Smooth muscle cell (in vitro differentiated cells): ENCODE measurements around the gene TMEM229B. TPM values are rescaled to one million over a fixed set of nuclear protein-coding genes. Genes with fewer than 3 reads are reported as not detected.

Source experiments
- DNase-seq: peaks from one replicate; lab custom pipeline; 2025; ENCODE audit not compliant: unreplicated experiment; lab: John Stamatoyannopoulos, UW
- H2AFZ ChIP-seq: fragments of 200-600 bp; sonication (generic); 2 replicates; pipeline ENCODE4 v1.6.0; 2016; ENCODE audit warnings: antibody characterized with exemption, low read depth, mild to moderate bottlenecking
- H3F3A ChIP-seq: fragments of 200-600 bp; sonication (generic); 2 replicates; pipeline ENCODE4 v1.6.0; 2017; ENCODE audit warnings: antibody characterized with exemption, low read depth
- H3K27ac ChIP-seq: fragments of 200-600 bp; sonication (generic); 2 replicates; pipeline ENCODE4 v1.5.1; 2016; ENCODE audit warnings: low read depth, mild to moderate bottlenecking
- H3K27me3 ChIP-seq: fragments of 200-600 bp; sonication (generic); 2 replicates; pipeline ENCODE4 v1.6.1; 2016; ENCODE audit warnings: low read depth, mild to moderate bottlenecking
- H3K36me3 ChIP-seq: fragments of 200-600 bp; sonication (generic); 2 replicates; pipeline ENCODE4 v1.5.1; 2016; ENCODE audit warnings: low read depth
- H3K4me1 ChIP-seq: fragments of 200-600 bp; sonication (generic); 2 replicates; pipeline ENCODE4 v1.5.1; 2016; ENCODE audit warnings: low read depth
- H3K4me2 ChIP-seq: fragments of 200-600 bp; sonication (generic); 2 replicates; pipeline ENCODE4 v1.6.0; 2016; ENCODE audit warnings: mild to moderate bottlenecking
- H3K4me3 ChIP-seq: fragments of 200-600 bp; sonication (generic); 2 replicates; pipeline ENCODE4 v1.5.1; 2016; ENCODE audit warnings: mild to moderate bottlenecking
- H3K79me2 ChIP-seq: fragments of 200-600 bp; sonication (generic); 2 replicates; pipeline ENCODE4 v1.6.0; 2016; ENCODE audit warnings: low read depth, mild to moderate bottlenecking
- H3K9ac ChIP-seq: fragments of 200-600 bp; sonication (generic); 2 replicates; pipeline ENCODE4 v1.6.0; 2016; ENCODE audit warnings: low read depth
- H3K9me3 ChIP-seq: fragments of 200-600 bp; sonication (generic); replicated peaks from 2 replicates; pipeline ENCODE4 v1.5.1; 2016; ENCODE audit warnings: low read depth
- H4K20me1 ChIP-seq: fragments of 200-600 bp; sonication (generic); 2 replicates; pipeline ENCODE4 v1.6.0; 2016; ENCODE audit warnings: low read depth
- WGBS: methylation state at CpG from one replicate; pipeline ENCODE4 v1.1.7; 2016; ENCODE audit warnings: low lambda C conversion rate; 5-methylcytosine and 5-hydroxymethylcytosine counted together
- polyA plus RNA-seq: library from polyadenylated mRNA; unstranded; fragments of >200 nt; fragmentation: Nextera tagmentation; extraction: Ambion mirVana; gene quantifications from 2 replicates; pipeline ENCODE4 v1.2.1, GENCODE V29; 2016
- total RNA-seq: library from RNA; depleted of rRNA; stranded (reverse); fragments of >200 nt; gene quantifications from 2 replicates; pipeline ENCODE4 v1.2.3, GENCODE V29; 2014
- TF ChIP-seq, protein P1 (sequence below): fragments of 200-600 bp; sonication (generic); IDR thresholded peaks from 2 replicates; pipeline ENCODE4 v1.5.1; 2017; ENCODE audit warnings: borderline replicate concordance, mild to moderate bottlenecking, antibody characterized with exemption; ENCODE audit not compliant: insufficient read depth, poor library complexity, severe bottlenecking

The TMEM229B gene
- total and polyA plus RNA-seq, 2 experiments from 2014 or later: 0.22 to 0.49 TPM

DNA sequence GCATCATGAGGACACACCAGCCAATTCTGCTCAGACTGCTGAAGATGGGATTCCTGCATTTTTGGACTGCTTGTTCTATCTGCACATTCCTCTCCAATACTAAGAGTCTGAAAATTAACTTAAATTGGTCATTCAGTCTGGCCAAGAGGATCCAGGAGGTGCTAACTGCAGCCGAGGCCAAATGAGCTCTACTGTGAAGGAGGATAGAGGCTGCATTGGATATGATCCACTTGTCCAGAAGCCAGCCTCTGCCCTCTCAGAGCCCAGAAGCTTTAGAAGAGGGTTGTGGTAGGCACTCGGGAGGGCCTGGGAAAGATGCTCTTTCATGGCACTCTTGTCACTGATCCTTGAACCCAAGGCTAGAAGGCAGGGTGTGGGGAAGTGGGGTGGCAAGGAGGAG lies 39.4 kb downstream of the TMEM229B start:
- Histone ChIP-seq H3K9ac (no peak overlapping the region), H3K4me2 (no peak overlapping the region), H4K20me1 (no peaks in the 10 kb centered on the region), H3K27me3 (no peaks in the 10 kb centered on the region), H2AFZ (no peak overlapping the region), H3K4me3 (no peak overlapping the region), H3K79me2 (no peaks in the 10 kb centered on the region), H3K36me3 (no peaks in the 10 kb centered on the region), H3K4me1 (no peaks in the 10 kb centered on the region), H3K9me3 (no peaks in the 10 kb centered on the region), H3K27ac (no peak overlapping the region), H3F3A (no peaks in the 10 kb centered on the region)
- TF ChIP-seq, protein P1, sequence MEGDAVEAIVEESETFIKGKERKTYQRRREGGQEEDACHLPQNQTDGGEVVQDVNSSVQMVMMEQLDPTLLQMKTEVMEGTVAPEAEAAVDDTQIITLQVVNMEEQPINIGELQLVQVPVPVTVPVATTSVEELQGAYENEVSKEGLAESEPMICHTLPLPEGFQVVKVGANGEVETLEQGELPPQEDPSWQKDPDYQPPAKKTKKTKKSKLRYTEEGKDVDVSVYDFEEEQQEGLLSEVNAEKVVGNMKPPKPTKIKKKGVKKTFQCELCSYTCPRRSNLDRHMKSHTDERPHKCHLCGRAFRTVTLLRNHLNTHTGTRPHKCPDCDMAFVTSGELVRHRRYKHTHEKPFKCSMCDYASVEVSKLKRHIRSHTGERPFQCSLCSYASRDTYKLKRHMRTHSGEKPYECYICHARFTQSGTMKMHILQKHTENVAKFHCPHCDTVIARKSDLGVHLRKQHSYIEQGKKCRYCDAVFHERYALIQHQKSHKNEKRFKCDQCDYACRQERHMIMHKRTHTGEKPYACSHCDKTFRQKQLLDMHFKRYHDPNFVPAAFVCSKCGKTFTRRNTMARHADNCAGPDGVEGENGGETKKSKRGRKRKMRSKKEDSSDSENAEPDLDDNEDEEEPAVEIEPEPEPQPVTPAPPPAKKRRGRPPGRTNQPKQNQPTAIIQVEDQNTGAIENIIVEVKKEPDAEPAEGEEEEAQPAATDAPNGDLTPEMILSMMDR: no peak
- DNase-seq: no peak
- 93% methylated on average over 2 of the region's 2 CpGs for WGBS

DNA sequence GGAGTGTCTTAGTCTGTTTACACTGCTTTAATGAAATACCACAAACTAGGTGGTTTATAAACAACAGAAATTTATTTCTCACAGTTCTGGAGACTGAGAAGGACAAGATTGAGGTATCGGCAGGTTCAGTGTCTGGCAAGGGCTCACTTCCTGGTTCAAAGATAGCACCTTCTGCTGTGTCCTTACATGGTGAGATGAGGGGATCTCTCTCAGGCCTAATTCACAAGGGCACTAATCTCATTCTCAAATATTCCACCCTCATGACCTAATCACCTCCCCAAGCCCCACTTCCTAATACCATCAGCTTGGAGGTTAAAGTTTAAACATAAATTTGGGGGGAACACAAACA lies 41.5 kb downstream of the TMEM229B start:
- WGBS: 95% methylated on average over 1 of the region's 1 CpG
- TF ChIP-seq, protein P1: no peak
- Histone ChIP-seq H3K9ac (no peak overlapping the region), H3K27ac (no peak overlapping the region), H3K4me2 (no peak overlapping the region), H2AFZ (no peak overlapping the region), H4K20me1 (no peaks in the 10 kb centered on the region), H3K4me3 (no peak overlapping the region), H3K36me3 (no peaks in the 10 kb centered on the region), H3K9me3 (no peaks in the 10 kb centered on the region), H3K79me2 (no peaks in the 10 kb centered on the region), H3F3A (no peaks in the 10 kb centered on the region), H3K4me1 (no peaks in the 10 kb centered on the region), H3K27me3 (no peaks in the 10 kb centered on the region)
- DNase-seq: no peak

DNA sequence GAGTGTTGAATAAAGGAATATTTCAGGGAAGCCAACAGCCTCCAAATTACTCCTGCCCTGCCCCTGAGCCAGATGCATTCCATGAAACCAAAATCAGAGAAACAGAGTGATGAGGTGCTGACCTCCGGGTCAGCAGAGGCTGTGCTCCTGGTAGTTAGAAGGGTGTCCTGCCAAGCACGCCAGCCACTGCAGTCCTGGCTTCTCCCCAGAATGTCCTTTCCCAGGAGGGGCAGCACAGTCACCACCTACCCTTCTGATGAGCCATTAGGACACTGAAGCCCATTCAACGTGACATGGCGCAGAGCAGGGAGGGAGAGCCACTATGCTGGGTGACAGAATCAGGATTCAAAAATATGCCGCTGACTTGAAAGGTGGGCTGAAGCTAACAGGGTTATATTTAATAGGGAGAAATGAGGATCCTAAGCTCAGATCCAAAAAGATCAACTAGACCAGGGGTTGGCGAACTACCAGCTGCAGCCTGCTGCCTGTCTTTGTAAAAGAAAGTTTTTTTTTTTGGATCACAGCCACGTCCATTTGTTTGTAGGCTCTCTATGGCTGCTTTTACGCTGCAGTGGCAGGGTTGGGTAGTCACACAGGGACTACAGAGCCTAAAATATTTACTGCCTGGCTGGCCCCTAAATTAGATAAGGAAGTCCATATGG lies 42.0 kb downstream of the TMEM229B start:
- TF ChIP-seq, protein P1: no peak
- no peaks in the 10 kb centered on the region for H3K79me2 ChIP-seq
- no peak overlapping the region for H3K4me2 ChIP-seq
- H3K9ac ChIP-seq: no peak overlapping the region
- H3K4me1 ChIP-seq: no peaks in the 10 kb centered on the region
- DNase-seq: no peak
- no peak overlapping the region for H3K27ac ChIP-seq
- WGBS: 70% methylated on average over 8 of the region's 8 CpGs
- H3K36me3 ChIP-seq: no peaks in the 10 kb centered on the region
- H3F3A ChIP-seq: no peaks in the 10 kb centered on the region
- no peak overlapping the region for H3K4me3 ChIP-seq
- no peaks in the 10 kb centered on the region for H4K20me1 ChIP-seq
- H3K9me3 ChIP-seq: no peaks in the 10 kb centered on the region
- H3K27me3 ChIP-seq: no peaks in the 10 kb centered on the region
- no peak overlapping the region for H2AFZ ChIP-seq

DNA sequence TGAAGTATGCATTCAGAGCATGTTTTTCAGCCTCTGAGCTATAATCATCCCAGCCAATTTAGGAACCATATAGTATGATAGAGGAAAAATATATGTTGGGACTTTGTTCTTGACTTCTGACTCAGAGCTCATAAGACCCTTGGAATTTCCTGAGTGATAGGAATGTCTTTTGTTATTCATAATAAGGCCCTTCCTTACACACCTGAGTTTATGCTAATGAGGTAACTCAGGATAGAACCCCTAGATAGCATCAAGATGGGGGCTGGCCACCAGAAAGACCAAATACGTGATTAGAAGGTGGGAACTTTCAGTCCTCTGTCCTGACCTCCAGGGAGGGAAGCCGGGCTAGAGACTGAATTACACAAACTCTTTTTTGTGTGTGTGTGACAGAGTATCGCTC lies 44.1 kb downstream of the TMEM229B start:
- H3K9ac ChIP-seq: no peak overlapping the region
- TF ChIP-seq, protein P1: no peak
- 68% methylated on average over 3 of the region's 3 CpGs for WGBS
- no peak overlapping the region for H3K4me2 ChIP-seq
- no peaks in the 10 kb centered on the region for H3K4me1 ChIP-seq
- no peaks in the 10 kb centered on the region for H3F3A ChIP-seq
- no peaks in the 10 kb centered on the region for H3K27me3 ChIP-seq
- no peak overlapping the region for H3K4me3 ChIP-seq
- no peak overlapping the region for H2AFZ ChIP-seq
- no peaks in the 10 kb centered on the region for H3K79me2 ChIP-seq
- H4K20me1 ChIP-seq: no peaks in the 10 kb centered on the region
- H3K27ac ChIP-seq: no peak overlapping the region
- H3K9me3 ChIP-seq: no peaks in the 10 kb centered on the region
- no peaks in the 10 kb centered on the region for H3K36me3 ChIP-seq
- DNase-seq: no peak
